Esophagus muscularis mucosa (tissue), 4 donors: ENCODE data around the gene C16orf74. TPM values are rescaled to one million over a fixed set of nuclear protein-coding genes. Genes with fewer than 3 reads are reported as not detected.

ENCODE experiments used
- DNase-seq: peaks from one replicate; pipeline ENCODE4 v3.0.0-alpha.2; 2017; ENCODE audit errors: extremely low spot score
- H3K27ac ChIP-seq, 4 donors: fragments of 200-600 bp; sonication (generic); replicated peaks in 1 of 4; 1 replicate in 3 of 4; 2 replicates in 1 of 4; pipeline ENCODE4 v1.5.1; 2016 to 2019; ENCODE audit warnings: mild to moderate bottlenecking in 1 of 4
- H3K27me3 ChIP-seq, 4 donors: fragments of 200-600 bp; sonication (generic); one replicate each; pipeline versions ENCODE4 v1.5.1 to v1.6.0; 2016 to 2019
- H3K36me3 ChIP-seq, 4 donors: fragments of 200-600 bp; sonication (generic); one replicate each; pipeline ENCODE4 v1.5.1; 2016 to 2019
- H3K4me1 ChIP-seq, 4 donors: fragments of 200-600 bp; sonication (generic); one replicate each; pipeline ENCODE4 v1.5.1; 2016 to 2019
- H3K4me3 ChIP-seq, 4 donors: fragments of 200-600 bp; sonication (generic); 1 replicate in 2 of 4; 2 replicates in 2 of 4; pipeline ENCODE4 v1.5.1; 2016 to 2019; ENCODE audit warnings: mild to moderate bottlenecking in 4 of 4, moderate library complexity in 1 of 4
- H3K9me3 ChIP-seq, 4 donors: fragments of 200-600 bp; sonication (generic); 1 replicate in 3 of 4; 2 replicates in 1 of 4; pipeline ENCODE4 v1.5.1; 2016 to 2019
- CTCF ChIP-seq, 3 experiments: fragments of 200-600 bp in 2 of 3; fragments of 450-650 bp in 1 of 3; sonication (generic) in 2 of 3; IDR thresholded peaks; one replicate each; pipeline ENCODE4 v1.5.1; 2017 to 2019; ENCODE audit warnings: antibody characterized with exemption in 3 of 3, mild to moderate bottlenecking in 2 of 3, moderate library complexity in 1 of 3
- EP300 ChIP-seq: sonication (generic); formaldehyde crosslinking; IDR thresholded peaks from one replicate; pipeline ENCODE4 v1.6.1; 2017; ENCODE audit warnings: antibody characterized with exemption
- POLR2A ChIP-seq: fragments of 450-650 bp; IDR thresholded peaks from one replicate; pipeline ENCODE4 v1.6.1; 2017; ENCODE audit warnings: antibody characterized with exemption, moderate library complexity, mild to moderate bottlenecking, low read depth
- POLR2AphosphoS5 ChIP-seq, 2 donors: sonication (generic); formaldehyde crosslinking; IDR thresholded peaks; one replicate each; pipeline ENCODE4 v1.6.1; 2017; ENCODE audit warnings: antibody characterized with exemption in 2 of 2
- WGBS: methylation state at CpG from one replicate; pipeline ENCODE4 v1.1.5; 2018; 5-methylcytosine and 5-hydroxymethylcytosine counted together
- intact Hi-C: fragments of 100-400 bp; cut with DNase I; formaldehyde crosslinking; loops from one replicate; pipeline ENCODE4 v1.15.1; 2023
- total RNA-seq, 4 donors: library from RNA; depleted of rRNA; stranded (reverse); fragments of >200 nt; gene quantifications; one replicate each; pipeline versions ENCODE4 v1.1.0 to v1.2.1, GENCODE V29; 2016

Gene C16orf74
- total RNA-seq, 4 donors from 2014 or later = 0.83 to 2.4 (median 0.83) TPM; not detected in 1

GRCh38 chr16:85735225-85735635 lies 15.7 kb downstream of the C16orf74 start:
- H3K27ac ChIP-seq = no peak overlapping the region
- DNase-seq = no peak
- TF ChIP-seq POLR2AphosphoS5 (IDR thresholded peaks at IDR 0.05) (no peak), CTCF (IDR thresholded peaks at IDR 0.05) (no peak), POLR2A (no peak), EP300 (no peak)
- intact Hi-C loops = no loop called here
- H3K4me3 ChIP-seq = no peak overlapping the region
- no peaks in the 10 kb centered on the region for H3K27me3 ChIP-seq
- H3K4me1 ChIP-seq = no peaks in the 10 kb centered on the region
- no peaks in the 10 kb centered on the region for H3K36me3 ChIP-seq
- H3K9me3 ChIP-seq = no peaks in the 10 kb centered on the region
- 75% methylated on average over 14 of the region's 14 CpGs for WGBS

- Histone ChIP-seq H3K27me3 (no peaks in the 10 kb centered on the region), H3K36me3 (no peaks in the 10 kb centered on the region), H3K27ac (no peak overlapping the region), H3K9me3 (no peaks in the 10 kb centered on the region), H3K4me1 (no peaks in the 10 kb centered on the region), H3K4me3 (no peak overlapping the region)
- TF ChIP-seq CTCF (IDR thresholded peaks at IDR 0.05) = no peak
- no peak for TF ChIP-seq POLR2A
- no peak for TF ChIP-seq POLR2AphosphoS5 (IDR thresholded peaks at IDR 0.05)
- TF ChIP-seq EP300 = no peak
- DNase-seq = no peak
- 77% methylated on average over 10 of the region's 10 CpGs for WGBS
- intact Hi-C loops = no loop called here
These were observed 16.4 kb downstream of the C16orf74 start for GRCh38 chr16:85734311-85735017.

- intact Hi-C loops = no loop called here
- H3K4me3 ChIP-seq = no peak overlapping the region
- DNase-seq = no peak
- H3K27ac ChIP-seq = no peak overlapping the region
- H3K4me1 ChIP-seq = no peaks in the 10 kb centered on the region
- TF ChIP-seq CTCF (IDR thresholded peaks at IDR 0.05) (no peak), POLR2AphosphoS5 (IDR thresholded peaks at IDR 0.05) (no peak), POLR2A (no peak), EP300 (no peak)
- H3K27me3 ChIP-seq = no peaks in the 10 kb centered on the region
- WGBS = 75% methylated on average over 9 of the region's 11 CpGs
- H3K36me3 ChIP-seq = no peaks in the 10 kb centered on the region
- H3K9me3 ChIP-seq = no peaks in the 10 kb centered on the region
These were observed 17.1 kb downstream of the C16orf74 start for GRCh38 chr16:85733839-85734170.

GRCh38 chr16:85733155-85733838 lies 17.6 kb downstream of the C16orf74 start:
- intact Hi-C loops = no loop called here
- Histone ChIP-seq H3K27me3 (no peaks in the 10 kb centered on the region), H3K4me1 (no peaks in the 10 kb centered on the region), H3K36me3 (no peaks in the 10 kb centered on the region), H3K4me3 (no peak overlapping the region), H3K9me3 (no peaks in the 10 kb centered on the region), H3K27ac (no peak overlapping the region)
- no peak for TF ChIP-seq EP300
- no peak for TF ChIP-seq POLR2AphosphoS5 (IDR thresholded peaks at IDR 0.05)
- no peak for TF ChIP-seq CTCF (IDR thresholded peaks at IDR 0.05)
- TF ChIP-seq POLR2A = no peak
- WGBS = 70% methylated on average over 13 of the region's 13 CpGs
- DNase-seq = no peak
